ENCODE measurements around the gene ZNF443. TPM values are rescaled to one million over a fixed set of nuclear protein-coding genes. Genes with fewer than 3 reads are reported as not detected.
"Not testable (repeated sequence)": the region's sequence is repeated elsewhere in the genome, so short reads cannot be mapped to it uniquely, and the experiment has no call there.

ZNF443 gene
- total RNA-seq, 1 experiment from 2014 or later = 3.4 TPM

GRCh38 chr19:12425888-12426274 is 14.9 kb downstream of the ZNF443 start:
- Histone ChIP-seq H3K9me3 (ENCODE audit: low read length) (peaks cover 38% of the 10 kb centered on the region), H4K20me1 (ENCODE audit: low read length) (no peaks in the 10 kb centered on the region), H3K4me1 (ENCODE audit: insufficient read depth, low read length) (no peaks in the 10 kb centered on the region), H3K27me3 (ENCODE audit: low read length) (no peaks in the 10 kb centered on the region), H3K4me3 (ENCODE audit: low read length) (no peak overlapping the region), H2AFZ (ENCODE audit: low read length) (no peak overlapping the region), H3K4me2 (ENCODE audit: low read length) (no peak overlapping the region), H3K79me2 (ENCODE audit: low read length) (no peaks in the 10 kb centered on the region), H3F3A (ENCODE audit: low read length, unreplicated experiment) (no peaks in the 10 kb centered on the region), H3K27ac (ENCODE audit: low read length) (no peak overlapping the region), H3K9ac (ENCODE audit: low read length) (no peak overlapping the region), H3K9me2 (replicated peaks; ENCODE audit: low read length) (no peaks in the 10 kb centered on the region), H3K36me3 (ENCODE audit: low read depth, low read length) (peaks cover 71% of the 10 kb centered on the region)
- ChIA-PET POLR2A (ENCODE audit: unreplicated experiment) (no interaction called here), CTCF (no interaction called here)
- no TSS peak for BruUV-seq (replicated peaks)
- intact Hi-C loops (cut with micrococcal nuclease) = no loop called here
- TF ChIP-seq CTCF (conservative IDR thresholded peaks at IDR 0.05; ENCODE audit: low read depth, low read length) = no peak
- no peak for TF ChIP-seq EZH2phosphoT487 (IDR thresholded peaks at IDR 0.05; ENCODE audit: borderline replicate concordance, low read length)
- no peak for TF ChIP-seq EZH2 (IDR thresholded peaks at IDR 0.05; ENCODE audit: low read length, unreplicated experiment)
- DNase-seq (no peak), ATAC-seq (no peak)

GRCh38 chr19:12425236-12425887 is 15.5 kb downstream of the ZNF443 start:
- Histone ChIP-seq H3K4me3 (ENCODE audit: low read length) (no peak overlapping the region), H3K79me2 (ENCODE audit: low read length) (no peaks in the 10 kb centered on the region), H3K9me2 (replicated peaks; ENCODE audit: low read length) (no peaks in the 10 kb centered on the region), H3F3A (ENCODE audit: low read length, unreplicated experiment) (no peaks in the 10 kb centered on the region), H2AFZ (ENCODE audit: low read length) (no peak overlapping the region), H3K4me1 (ENCODE audit: insufficient read depth, low read length) (no peaks in the 10 kb centered on the region), H3K27me3 (ENCODE audit: low read length) (no peaks in the 10 kb centered on the region), H3K4me2 (ENCODE audit: low read length) (no peak overlapping the region), H3K36me3 (ENCODE audit: low read depth, low read length) (peaks cover 66% of the 10 kb centered on the region), H3K9me3 (ENCODE audit: low read length) (peaks cover 37% of the 10 kb centered on the region), H3K9ac (ENCODE audit: low read length) (no peak overlapping the region), H3K27ac (ENCODE audit: low read length) (no peak overlapping the region), H4K20me1 (ENCODE audit: low read length) (no peaks in the 10 kb centered on the region)
- no peak for ATAC-seq
- no peak for DNase-seq
- intact Hi-C loops (cut with micrococcal nuclease) = no loop called here
- TF ChIP-seq EZH2phosphoT487 (IDR thresholded peaks at IDR 0.05; ENCODE audit: borderline replicate concordance, low read length) = no peak
- TF ChIP-seq CTCF (conservative IDR thresholded peaks at IDR 0.05; ENCODE audit: low read depth, low read length) = no peak
- ChIA-PET CTCF (no interaction called here), POLR2A (ENCODE audit: unreplicated experiment) (no interaction called here)
- BruUV-seq (replicated peaks) = no TSS peak

GRCh38 chr19:12417273-12417672 is 23.5 kb downstream of the ZNF443 start:
- H3K27ac ChIP-seq (ENCODE audit: low read length); POLR2A ChIA-PET (ENCODE audit: unreplicated experiment); intact Hi-C loops (cut with micrococcal nuclease); H3K9ac ChIP-seq (ENCODE audit: low read length); H3K4me1 ChIP-seq (ENCODE audit: insufficient read depth, low read length); H3K9me2 ChIP-seq (replicated peaks; ENCODE audit: low read length); H2AFZ ChIP-seq (ENCODE audit: low read length); DNase-seq; H3F3A ChIP-seq (ENCODE audit: low read length, unreplicated experiment); CTCF ChIA-PET; H4K20me1 ChIP-seq (ENCODE audit: low read length); BruUV-seq (replicated peaks); ATAC-seq; H3K4me3 ChIP-seq (ENCODE audit: low read length); H3K79me2 ChIP-seq (ENCODE audit: low read length); H3K27me3 ChIP-seq (ENCODE audit: low read length); H3K4me2 ChIP-seq (ENCODE audit: low read length): not testable (repeated sequence)
- H3K36me3 ChIP-seq (ENCODE audit: low read depth, low read length) = peaks cover 28% of the 10 kb centered on the region
- H3K9me3 ChIP-seq (ENCODE audit: low read length) = peaks cover 43% of the 10 kb centered on the region
